WI38 (cell line): ENCODE measurements around the gene SEPTIN5.
A peak's percentile ranks its signal among the peaks of the same experiment; 100 is the strongest.

Source experiments
- H3K4me3 ChIP-seq: 2 replicates; pipeline ENCODE4 v1.5.1; 2011; ENCODE audit warnings: low read depth, mild to moderate bottlenecking, control low read depth, low read length
- CTCF ChIP-seq: IDR thresholded peaks from 2 replicates; pipeline ENCODE4 v1.5.1; 2012; ENCODE audit warnings: low read depth, mild to moderate bottlenecking, control low read depth, low read length

The SEPTIN5 gene

GRCh38 chr22:19678949-19679521 lies 35.3 kb upstream of the SEPTIN5 start:
- TF ChIP-seq CTCF = no peak

GRCh38 chr22:19679522-19680101 lies 34.7 kb upstream of the SEPTIN5 start:
- peak; percentile 84 for TF ChIP-seq CTCF

More at GRCh38 chr22:19678949-19679521, 35.3 kb upstream of the SEPTIN5 start:
- H3K4me3 ChIP-seq = no peak overlapping the region

GRCh38 chr22:19680287-19680881 lies 33.9 kb upstream of the SEPTIN5 start:
- H3K4me3 ChIP-seq = no peak overlapping the region
- no peak for TF ChIP-seq CTCF

More at GRCh38 chr22:19679522-19680101, 34.7 kb upstream of the SEPTIN5 start:
- H3K4me3 ChIP-seq = no peak overlapping the region

GRCh38 chr22:19680911-19681862 lies 33.1 kb upstream of the SEPTIN5 start:
- H3K4me3 ChIP-seq = no peak overlapping the region
- TF ChIP-seq CTCF = no peak

- no peak overlapping the region for H3K4me3 ChIP-seq
- TF ChIP-seq CTCF = no peak
Observed at GRCh38 chr22:19681863-19682245, 32.4 kb upstream of the SEPTIN5 start.

- no peak overlapping the region for H3K4me3 ChIP-seq
- TF ChIP-seq CTCF = no peak
Observed at GRCh38 chr22:19686946-19687345, 27.4 kb upstream of the SEPTIN5 start.
